HG02884 (cell line): ENCODE measurements around the gene RPS6KA5.
A peak's percentile ranks its signal among the peaks of the same experiment; 100 is the strongest.
"Not testable (repeated sequence)": the region's sequence is repeated elsewhere in the genome, so short reads cannot be mapped to it uniquely, and the experiment has no call there.

ENCODE experiments used
- ATAC-seq: cut with Tn5 transposase; IDR thresholded peaks from one replicate; pipeline ENCODE4 v1.9.1; 2021; ENCODE audit warnings: mild to moderate bottlenecking, moderate library complexity; ENCODE audit not compliant: unreplicated experiment

RPS6KA5 gene

GRCh38 chr14:90839024-90839888 is 221.2 kb downstream of the RPS6KA5 start:
- ATAC-seq, result no peak

GRCh38 chr14:90838531-90838930 is 221.9 kb downstream of the RPS6KA5 start:
- ATAC-seq, result not testable (repeated sequence)

GRCh38 chr14:90837355-90837754 is 223.1 kb downstream of the RPS6KA5 start:
- ATAC-seq, result no peak

GRCh38 chr14:90836692-90837063 is 223.8 kb downstream of the RPS6KA5 start:
- ATAC-seq, result no peak

DNA sequence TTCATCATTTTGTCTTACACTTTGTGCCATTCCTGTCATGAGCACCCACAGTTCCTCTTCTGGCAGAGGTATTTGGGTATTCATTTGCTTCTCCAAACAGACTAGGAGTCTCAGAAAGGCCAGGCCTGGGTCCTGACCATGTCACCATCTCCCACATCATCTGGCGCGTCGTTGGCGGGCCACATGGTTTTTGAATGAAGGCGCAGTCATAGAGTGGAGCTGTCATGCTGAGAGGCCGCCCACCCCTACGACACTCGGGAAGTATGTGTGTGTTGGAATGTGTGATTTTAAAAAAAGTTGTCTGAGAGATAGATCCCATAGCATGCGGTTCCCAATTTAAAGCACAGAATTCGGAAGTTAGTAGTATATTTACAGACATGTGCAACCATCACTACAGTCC is 228.6 kb downstream of the RPS6KA5 start:
- no peak for ATAC-seq

DNA sequence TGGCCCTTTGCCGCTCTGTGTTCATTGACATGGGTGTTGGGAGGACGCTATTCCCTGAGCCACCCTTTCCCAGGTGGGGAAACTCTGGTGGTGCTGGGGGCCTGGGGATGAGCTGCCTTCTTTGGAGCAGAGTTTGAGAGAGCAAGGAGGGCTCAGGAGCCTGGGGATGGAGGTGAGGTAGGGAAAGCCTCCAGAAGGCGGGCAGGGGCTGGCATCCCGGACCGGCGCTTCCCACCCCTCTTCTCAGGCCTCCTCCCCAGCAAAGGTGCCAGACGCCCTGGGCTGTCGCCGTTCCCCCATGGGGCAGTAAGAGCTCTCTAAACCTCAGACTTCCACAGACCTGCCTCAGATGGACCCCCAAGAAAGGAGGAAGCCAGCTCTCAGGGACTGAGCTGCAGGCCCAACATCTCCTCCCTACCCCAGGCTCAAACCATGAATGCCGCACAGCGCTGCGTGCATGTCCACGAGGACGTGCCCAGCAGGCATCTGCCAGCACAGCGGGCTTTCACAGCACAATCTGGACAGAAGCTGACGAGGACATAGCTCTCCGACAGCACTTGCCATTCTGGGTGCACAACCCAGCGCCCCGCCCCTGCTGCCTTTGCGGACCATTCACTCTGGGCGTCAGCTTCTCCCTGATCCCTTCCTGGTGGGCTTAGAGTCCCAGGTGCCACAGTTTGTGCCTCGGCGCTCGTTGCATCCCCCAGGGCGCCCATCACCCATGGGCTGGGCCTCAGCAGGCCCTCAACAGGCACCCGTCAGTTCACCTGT is 229.3 kb downstream of the RPS6KA5 start:
- no peak for ATAC-seq

DNA sequence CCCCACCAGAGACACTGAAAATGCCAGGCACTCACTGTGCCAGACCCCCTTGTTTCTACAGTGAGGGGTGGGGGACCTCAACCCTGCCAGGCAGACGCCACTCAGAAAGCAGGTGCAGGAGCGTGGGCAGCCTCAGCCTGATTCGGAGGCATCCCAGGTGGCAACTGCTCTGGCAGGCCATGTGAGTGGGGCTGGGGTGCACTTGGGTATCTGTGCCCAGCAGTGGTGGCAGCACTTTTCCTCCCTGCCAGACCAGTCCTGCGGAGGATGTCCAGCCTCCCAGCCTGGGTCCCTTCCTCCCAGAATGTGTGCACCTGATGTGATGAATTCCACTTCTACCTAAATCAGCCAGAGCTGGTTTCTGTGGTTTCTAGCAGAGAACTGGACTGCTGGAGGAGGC is 230.8 kb downstream of the RPS6KA5 start:
- ATAC-seq, result no peak

DNA sequence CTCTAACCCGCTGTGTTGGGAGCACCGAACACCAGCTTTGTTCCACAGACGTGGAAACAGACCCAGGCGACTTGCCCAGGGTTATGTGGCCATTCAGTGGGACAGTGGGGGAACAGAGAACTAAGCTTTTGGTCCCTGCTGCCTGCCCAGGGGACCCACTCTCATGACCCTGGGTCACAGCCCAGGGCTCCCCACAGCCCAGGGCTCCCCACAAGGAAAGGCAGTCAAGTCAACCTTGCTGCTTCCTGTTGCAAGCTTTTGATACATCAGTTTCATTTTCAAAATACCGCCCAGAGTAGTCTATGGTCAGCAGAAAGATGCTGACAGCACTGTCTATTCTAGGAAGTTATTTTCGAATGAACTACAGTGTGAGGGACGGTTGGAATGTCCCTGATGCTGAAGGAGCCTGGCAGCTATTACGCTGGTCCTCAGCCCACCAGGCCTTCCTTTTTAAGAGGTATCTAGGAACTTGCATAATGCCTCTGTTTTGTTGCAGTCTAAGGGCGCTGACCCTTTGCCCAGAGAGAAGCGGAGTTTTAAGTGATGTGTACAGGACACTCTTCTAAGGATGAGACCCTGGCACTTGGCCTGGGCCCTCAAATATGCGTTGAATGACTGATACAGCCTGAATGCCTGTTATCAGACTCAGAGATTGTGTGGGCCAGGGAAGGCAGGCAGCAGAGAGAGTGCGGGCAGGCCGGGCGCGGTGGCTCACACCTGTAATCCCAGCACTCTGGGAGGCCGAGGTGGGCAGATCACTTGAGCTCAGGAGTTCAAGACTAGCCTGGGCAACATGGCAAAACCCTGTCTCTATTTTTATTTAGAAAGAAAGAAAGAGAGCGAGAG is 231.6 kb downstream of the RPS6KA5 start:
- ATAC-seq, result no peak

GRCh38 chr14:90827919-90828610 is 232.4 kb downstream of the RPS6KA5 start:
- peak; percentile 99 for ATAC-seq

GRCh38 chr14:90823542-90823941 is 236.9 kb downstream of the RPS6KA5 start:
- ATAC-seq, result not testable (repeated sequence)

DNA sequence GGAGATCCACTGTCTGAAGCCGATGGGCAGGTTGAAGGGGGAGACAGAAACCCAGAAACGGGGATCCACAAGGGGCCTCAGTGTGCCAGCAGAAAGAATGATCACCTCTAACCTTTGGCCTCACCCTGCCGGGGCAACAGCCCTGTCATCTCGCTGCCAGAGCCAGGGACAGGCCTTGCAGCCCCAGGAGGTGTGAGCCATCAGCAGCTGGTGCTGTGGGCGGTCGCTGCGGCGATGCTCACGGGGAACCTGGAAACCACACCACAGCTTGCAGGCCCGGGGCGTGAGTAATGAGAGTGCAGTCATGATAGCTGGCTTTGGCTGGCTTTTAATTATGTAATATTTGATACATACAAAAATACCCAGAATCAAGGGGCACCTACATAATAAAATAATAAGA is 239.5 kb downstream of the RPS6KA5 start:
- peak; percentile 62 for ATAC-seq

DNA sequence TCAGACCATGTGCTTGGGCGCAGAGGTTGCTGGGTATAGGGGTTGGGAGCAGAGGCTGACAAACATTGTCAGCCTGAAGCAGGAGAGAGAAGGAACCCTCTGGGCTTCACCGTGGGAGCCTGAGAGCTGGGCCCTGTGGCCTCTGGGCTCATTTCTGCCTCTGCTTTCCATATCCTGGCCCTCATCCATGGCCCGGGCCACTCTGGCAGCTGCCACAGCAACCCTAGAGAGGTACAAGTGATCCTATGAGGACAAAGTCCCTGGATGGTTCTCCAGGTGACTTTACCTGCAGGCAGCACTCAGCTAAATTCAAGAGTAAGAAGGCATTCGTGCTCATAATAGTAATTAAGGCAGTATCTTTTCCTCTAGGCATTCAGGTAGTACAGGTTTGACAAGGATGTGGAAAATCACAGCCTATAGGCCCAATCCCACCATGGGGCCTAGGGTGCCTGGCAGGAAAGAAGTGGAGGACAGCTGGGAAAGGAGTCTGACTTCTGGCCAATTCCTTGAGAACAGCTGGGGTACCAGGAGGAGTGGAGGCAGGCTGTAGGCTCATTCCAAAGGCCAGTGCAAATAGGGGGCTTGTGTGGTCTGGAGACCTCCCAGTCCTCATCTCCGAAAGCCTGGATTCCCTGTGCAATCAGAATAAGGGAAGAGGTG is 240.6 kb downstream of the RPS6KA5 start:
- no peak for ATAC-seq

GRCh38 chr14:90818715-90819114 is 241.7 kb downstream of the RPS6KA5 start:
- no peak for ATAC-seq

- ATAC-seq, result no peak
Measured at GRCh38 chr14:90816681-90817436, 243.6 kb downstream of the RPS6KA5 start.

GRCh38 chr14:90815822-90816662 is 244.4 kb downstream of the RPS6KA5 start, which contains the start of gene TTC7B:
TTC7B (minus strand) TSS chr14:90816430; CDS start chr14:90816295, 135 bp downstream.
- no peak for ATAC-seq

GRCh38 chr14:90815572-90815821 is 244.9 kb downstream of the RPS6KA5 start:
- no peak for ATAC-seq

GRCh38 chr14:90814806-90815571 is 245.5 kb downstream of the RPS6KA5 start:
- ATAC-seq, result no peak

DNA sequence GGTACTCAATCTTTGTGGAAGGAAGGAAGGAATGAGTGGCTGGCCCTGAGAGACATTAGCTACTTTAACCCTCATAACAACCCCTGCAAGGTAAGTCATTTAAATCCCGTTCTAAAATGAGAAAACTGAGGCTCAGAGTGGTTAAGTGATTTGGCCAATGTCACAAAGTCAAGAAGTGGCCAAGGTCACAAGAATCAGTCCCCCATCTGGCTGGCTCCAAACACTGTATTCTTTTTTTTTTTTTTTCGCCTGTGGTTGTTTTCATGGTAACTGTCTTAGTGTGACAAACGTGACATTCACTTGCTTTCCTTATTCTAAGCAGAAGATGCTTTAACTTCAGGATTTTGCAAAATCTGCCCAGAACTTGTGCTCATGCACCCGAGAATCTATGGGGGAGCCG is 247.0 kb downstream of the RPS6KA5 start:
- no peak for ATAC-seq
